ENCODE data around the gene CTDSPL.

DNA sequence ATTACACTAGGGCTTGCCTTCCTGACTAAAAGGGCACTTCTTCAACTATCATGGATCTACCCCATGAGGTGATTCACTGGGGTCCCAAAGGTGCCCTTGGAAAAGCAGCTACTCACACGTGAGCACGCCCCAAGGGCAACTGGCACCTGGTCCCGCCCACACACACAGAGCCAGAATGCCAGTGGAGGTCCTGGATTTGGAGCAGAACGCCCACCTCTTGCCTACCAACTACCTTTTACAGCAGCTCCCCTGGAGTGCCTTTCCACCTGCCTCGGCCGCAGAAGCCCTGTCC lies 1.8 kb upstream of the CTDSPL start:
- TF ChIP-seq CEBPB (IDR thresholded peaks at IDR 0.05; ENCODE audit: low read depth, low read length): no peak
- no peak for TF ChIP-seq TCF12 (IDR thresholded peaks at IDR 0.05; ENCODE audit: low read depth, low read length)
